Fibroblast of skin of left biceps (primary cell): ENCODE results near the gene SLC27A5.
"Not testable (repeated sequence)": the region's sequence is repeated elsewhere in the genome, so short reads cannot be mapped to it uniquely, and the experiment has no call there.

Source experiments
- DNase-seq, 2 experiments: peaks; one replicate each; pipeline ENCODE4 v3.0.0-alpha.2; 2013; ENCODE audit warnings: low read depth in 2 of 2

Gene SLC27A5

DNA sequence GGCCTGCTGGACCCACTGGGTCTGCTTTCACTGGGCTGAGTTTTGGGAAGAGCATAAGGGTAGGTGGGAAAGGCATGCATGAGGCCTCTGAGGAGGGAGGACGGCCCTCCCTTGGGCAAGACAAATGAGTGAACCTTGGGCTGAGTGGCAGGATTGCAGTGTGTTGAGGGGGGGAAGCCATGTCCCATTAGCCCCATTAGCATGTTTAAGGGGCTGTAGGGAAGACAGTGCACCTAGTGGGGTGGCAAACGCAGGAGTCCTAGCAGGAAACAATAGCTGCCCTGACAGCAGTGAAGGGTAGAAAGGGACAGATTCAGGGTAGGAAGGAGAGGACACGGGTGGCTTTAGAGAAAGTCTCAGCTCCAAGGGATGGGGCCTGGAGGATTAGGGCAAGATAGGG is 10.9 kb upstream of the SLC27A5 start:
- no peak for DNase-seq

GRCh38 chr19:58521651-58522050 is 9.9 kb upstream of the SLC27A5 start:
- DNase-seq: no peak

GRCh38 chr19:58520257-58520599 is 8.4 kb upstream of the SLC27A5 start:
- no peak for DNase-seq

GRCh38 chr19:58519355-58520256 is 7.8 kb upstream of the SLC27A5 start, which contains the start of gene ZBTB45:
Gene ZBTB45 (minus strand): TSS chr19:58519810. CDS start chr19:58517673, 2,137 bp downstream.
- peak; percentile 90 to 91 for DNase-seq

- peak; percentile 30 to 35 for DNase-seq
Measured at GRCh38 chr19:58519087-58519354, 7.2 kb upstream of the SLC27A5 start.

- no peak for DNase-seq
Measured at GRCh38 chr19:58518256-58519086, 6.7 kb upstream of the SLC27A5 start.

GRCh38 chr19:58516964-58517833 is 5.4 kb upstream of the SLC27A5 start:
- no peak for DNase-seq

DNA sequence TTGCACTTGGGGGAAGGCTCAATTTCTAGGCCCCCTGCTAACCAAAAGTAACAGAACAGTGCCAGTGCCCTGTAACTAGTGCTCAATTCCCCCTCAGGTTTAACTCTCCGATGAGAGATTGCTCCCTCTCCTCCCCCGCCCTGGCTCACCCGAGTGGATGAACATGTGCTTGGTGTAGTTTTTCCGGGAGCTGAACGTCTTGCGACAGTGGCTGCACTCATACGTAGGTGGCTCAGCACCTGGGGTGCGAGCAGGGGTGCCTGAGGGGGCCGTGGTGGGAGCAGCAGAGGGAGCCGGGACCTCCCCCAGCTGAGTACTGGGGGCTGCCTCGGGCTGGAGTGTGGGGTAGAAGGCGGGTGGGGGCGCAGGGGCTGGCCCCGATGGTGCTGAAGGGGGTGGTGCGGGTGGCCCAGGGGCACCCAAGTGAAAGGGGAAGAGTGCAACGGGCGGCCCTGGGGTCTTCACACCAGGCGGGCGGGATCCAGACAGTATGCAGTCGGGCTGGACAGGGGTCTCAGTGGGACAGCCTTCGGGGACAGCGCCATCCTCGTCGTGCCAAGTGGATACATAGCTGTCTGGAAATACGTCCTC is 4.5 kb upstream of the SLC27A5 start:
- no peak for DNase-seq

DNA sequence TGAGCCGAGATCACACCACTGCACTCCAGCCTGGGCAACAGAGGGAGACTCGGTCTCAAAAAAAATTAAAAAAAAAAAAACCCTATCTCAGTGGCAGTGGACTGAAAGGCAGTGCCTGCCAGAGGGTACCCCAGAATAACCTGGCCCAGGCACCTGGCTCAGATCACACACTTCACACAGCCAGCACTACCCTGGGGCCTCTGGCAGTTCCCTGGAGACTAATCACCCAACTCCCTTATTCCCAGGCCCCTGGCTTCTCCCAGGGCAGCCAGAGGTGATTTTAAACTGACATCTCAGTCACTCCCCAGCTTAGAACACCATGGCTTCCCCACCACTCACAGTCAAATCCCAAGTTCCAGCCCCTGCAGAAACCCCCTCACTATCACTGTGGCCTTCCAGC is 3.5 kb upstream of the SLC27A5 start:
- no peak for DNase-seq

- no peak for DNase-seq
Measured at GRCh38 chr19:58514564-58515022, 2.8 kb upstream of the SLC27A5 start.

- DNase-seq: peak; percentile 62 to 69
Measured at GRCh38 chr19:58513694-58514563, 2.1 kb upstream of the SLC27A5 start.

- DNase-seq: no peak
Measured at GRCh38 chr19:58513213-58513693, 1.5 kb upstream of the SLC27A5 start.

- no peak for DNase-seq
Measured at GRCh38 chr19:58510084-58510862, 1.5 kb downstream of the SLC27A5 start.

DNA sequence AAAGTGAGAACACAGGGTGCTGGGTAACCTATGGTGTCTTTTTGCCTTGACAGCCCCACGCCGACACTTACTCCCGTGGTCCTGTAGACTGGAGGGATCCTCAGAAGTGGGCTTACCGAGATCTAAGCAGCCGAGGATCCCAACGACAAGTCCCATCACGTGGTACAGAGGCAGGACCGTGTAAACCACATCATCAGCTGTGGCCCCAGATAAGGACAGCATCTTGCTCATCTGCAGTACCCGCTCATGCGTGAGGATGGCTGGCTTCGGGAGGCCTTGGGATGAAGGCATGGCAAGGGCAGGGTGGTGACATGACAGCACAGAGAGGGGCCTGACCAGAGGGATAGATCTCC is 2.1 kb downstream of the SLC27A5 start:
- DNase-seq: no peak

- not testable (repeated sequence) for DNase-seq
Measured at GRCh38 chr19:58507602-58508223, 4.1 kb downstream of the SLC27A5 start.

GRCh38 chr19:58500242-58500641 is 11.6 kb downstream of the SLC27A5 start:
- no peak for DNase-seq

GRCh38 chr19:58499021-58499927 is 12.5 kb downstream of the SLC27A5 start:
- DNase-seq: peak; percentile 97
